Fibroblast of pulmonary artery (primary cell): Measurements from ENCODE around the gene PUS1.
"Not testable (repeated sequence)": the region's sequence is repeated elsewhere in the genome, so short reads cannot be mapped to it uniquely, and the experiment has no call there.

Experiments
- DNase-seq: peaks from one replicate; pipeline ENCODE4 v3.0.0-alpha.2; 2010; ENCODE audit warnings: low read depth
- H3K4me3 ChIP-seq: replicated peaks from 2 replicates; pipeline ENCODE4 v1.5.1; 2011; ENCODE audit warnings: low read depth, mild to moderate bottlenecking, control low read depth, low read length, moderate library complexity
- TF ChIP-seq, protein P1 (sequence below): IDR thresholded peaks from 2 replicates; pipeline ENCODE4 v1.5.1; 2011; ENCODE audit warnings: mild to moderate bottlenecking, control low read depth, low read length, inconsistent platforms; ENCODE audit errors: missing control alignments

PUS1 gene

GRCh38 chr12:131928711-131929580 is at the start of gene PUS1:
TSS of gene PUS1 (plus strand) at chr12:131929276. CDS start at chr12:131929723, 447 bp downstream.
- TF ChIP-seq, protein P1, sequence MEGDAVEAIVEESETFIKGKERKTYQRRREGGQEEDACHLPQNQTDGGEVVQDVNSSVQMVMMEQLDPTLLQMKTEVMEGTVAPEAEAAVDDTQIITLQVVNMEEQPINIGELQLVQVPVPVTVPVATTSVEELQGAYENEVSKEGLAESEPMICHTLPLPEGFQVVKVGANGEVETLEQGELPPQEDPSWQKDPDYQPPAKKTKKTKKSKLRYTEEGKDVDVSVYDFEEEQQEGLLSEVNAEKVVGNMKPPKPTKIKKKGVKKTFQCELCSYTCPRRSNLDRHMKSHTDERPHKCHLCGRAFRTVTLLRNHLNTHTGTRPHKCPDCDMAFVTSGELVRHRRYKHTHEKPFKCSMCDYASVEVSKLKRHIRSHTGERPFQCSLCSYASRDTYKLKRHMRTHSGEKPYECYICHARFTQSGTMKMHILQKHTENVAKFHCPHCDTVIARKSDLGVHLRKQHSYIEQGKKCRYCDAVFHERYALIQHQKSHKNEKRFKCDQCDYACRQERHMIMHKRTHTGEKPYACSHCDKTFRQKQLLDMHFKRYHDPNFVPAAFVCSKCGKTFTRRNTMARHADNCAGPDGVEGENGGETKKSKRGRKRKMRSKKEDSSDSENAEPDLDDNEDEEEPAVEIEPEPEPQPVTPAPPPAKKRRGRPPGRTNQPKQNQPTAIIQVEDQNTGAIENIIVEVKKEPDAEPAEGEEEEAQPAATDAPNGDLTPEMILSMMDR: no peak
- H3K4me3 ChIP-seq: peak within 1 kb of the TSS; percentile 93
- DNase-seq: peak; percentile 95

DNA sequence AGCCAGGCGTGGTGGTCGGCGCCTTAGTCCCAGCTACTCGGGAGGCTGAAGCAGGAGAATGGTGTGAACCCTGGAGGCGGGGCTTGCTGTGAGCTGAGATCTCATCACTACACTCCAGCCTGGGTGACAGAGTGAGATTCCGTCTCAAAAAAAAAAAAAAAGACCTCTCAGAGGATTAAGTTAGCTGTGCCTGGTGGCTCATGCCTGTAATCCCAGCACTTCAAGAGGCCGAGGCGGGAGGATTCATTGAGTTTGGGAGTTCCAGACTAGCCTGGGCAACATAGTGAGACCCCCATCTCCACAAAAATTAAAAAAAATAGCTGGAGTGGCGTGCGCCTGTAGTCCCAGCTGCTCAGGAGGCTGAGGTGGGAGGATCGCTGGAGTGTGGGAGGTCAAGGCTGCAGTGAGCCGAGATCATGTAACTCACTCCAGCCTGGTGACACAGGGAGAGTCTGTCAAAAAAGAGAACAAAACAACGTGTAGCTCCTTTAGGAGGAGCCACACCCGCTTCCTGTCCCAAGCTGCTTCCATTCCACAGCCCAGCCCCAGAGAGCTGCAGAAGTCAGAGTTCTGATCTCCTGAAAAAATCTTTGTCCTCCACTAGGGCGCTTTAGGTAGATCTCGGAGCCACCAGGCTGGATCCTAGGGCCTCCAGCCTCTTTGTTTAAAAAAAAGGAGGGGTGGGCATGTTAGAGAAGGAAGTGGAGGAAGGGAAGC is 46.1 kb upstream of the PUS1 start:
- no peak overlapping the region for H3K4me3 ChIP-seq
- DNase-seq: no peak
- TF ChIP-seq, protein P1: no peak

- H3K4me3 ChIP-seq: no peak overlapping the region
- no peak for DNase-seq
- TF ChIP-seq, protein P1: no peak
Measured at GRCh38 chr12:131883521-131883900, 45.6 kb upstream of the PUS1 start.

- H3K4me3 ChIP-seq, DNase-seq: not testable (repeated sequence)
Measured at GRCh38 chr12:131885076-131885475, 44.0 kb upstream of the PUS1 start.

GRCh38 chr12:131885543-131886057 is 43.5 kb upstream of the PUS1 start:
- DNase-seq: no peak
- TF ChIP-seq, protein P1: no peak
- no peak overlapping the region for H3K4me3 ChIP-seq

DNA sequence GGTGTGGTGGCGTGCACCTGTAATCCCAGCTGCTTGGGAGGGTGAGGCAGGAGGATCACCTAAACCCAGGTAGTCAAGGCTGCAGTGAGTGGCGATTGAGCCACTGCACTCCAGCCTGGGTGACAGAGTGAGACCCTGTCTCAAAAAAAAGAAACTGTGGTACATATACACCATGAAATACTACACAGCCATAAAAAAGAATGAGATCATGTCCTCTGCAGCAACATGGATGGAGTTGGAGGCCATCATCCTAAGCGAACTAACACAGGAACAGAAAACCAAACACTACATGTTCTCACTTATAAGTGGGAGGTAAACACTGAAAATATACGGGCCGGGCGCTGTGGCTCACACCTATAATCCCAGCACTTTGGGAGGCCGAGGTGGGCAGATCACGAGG is 37.4 kb upstream of the PUS1 start:
- DNase-seq, H3K4me3 ChIP-seq: not testable (repeated sequence)

GRCh38 chr12:131892711-131893604 is 36.1 kb upstream of the PUS1 start:
- TF ChIP-seq, protein P1: no peak
- H3K4me3 ChIP-seq: no peak overlapping the region
- no peak for DNase-seq
